PC-3 (cell line): ENCODE measurements around the gene NDUFB5.

Experiments used
- EZH2 ChIP-seq: fragments of 300-600 bp; sonication (generic); IDR thresholded peaks from one replicate; pipeline ENCODE4 v1.6.1; 2017; ENCODE audit warnings: antibody characterized with exemption, mild to moderate bottlenecking, low read length; ENCODE audit not compliant: unreplicated experiment
- TF ChIP-seq, protein P1 (sequence below): fragments of 300-600 bp; sonication (generic); conservative IDR thresholded peaks from 2 replicates; pipeline ENCODE4 v1.5.1; 2017; ENCODE audit warnings: antibody characterized with exemption, low read depth, mild to moderate bottlenecking, low read length

- TF ChIP-seq, protein P1, sequence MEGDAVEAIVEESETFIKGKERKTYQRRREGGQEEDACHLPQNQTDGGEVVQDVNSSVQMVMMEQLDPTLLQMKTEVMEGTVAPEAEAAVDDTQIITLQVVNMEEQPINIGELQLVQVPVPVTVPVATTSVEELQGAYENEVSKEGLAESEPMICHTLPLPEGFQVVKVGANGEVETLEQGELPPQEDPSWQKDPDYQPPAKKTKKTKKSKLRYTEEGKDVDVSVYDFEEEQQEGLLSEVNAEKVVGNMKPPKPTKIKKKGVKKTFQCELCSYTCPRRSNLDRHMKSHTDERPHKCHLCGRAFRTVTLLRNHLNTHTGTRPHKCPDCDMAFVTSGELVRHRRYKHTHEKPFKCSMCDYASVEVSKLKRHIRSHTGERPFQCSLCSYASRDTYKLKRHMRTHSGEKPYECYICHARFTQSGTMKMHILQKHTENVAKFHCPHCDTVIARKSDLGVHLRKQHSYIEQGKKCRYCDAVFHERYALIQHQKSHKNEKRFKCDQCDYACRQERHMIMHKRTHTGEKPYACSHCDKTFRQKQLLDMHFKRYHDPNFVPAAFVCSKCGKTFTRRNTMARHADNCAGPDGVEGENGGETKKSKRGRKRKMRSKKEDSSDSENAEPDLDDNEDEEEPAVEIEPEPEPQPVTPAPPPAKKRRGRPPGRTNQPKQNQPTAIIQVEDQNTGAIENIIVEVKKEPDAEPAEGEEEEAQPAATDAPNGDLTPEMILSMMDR: no peak
- no peak for TF ChIP-seq EZH2
Measured at GRCh38 chr3:179624451-179624850, 19.9 kb downstream of the NDUFB5 start.
